Peyer's patch (tissue), 4 donors: ENCODE data around the gene PRICKLE1. TPM values are rescaled to one million over a fixed set of nuclear protein-coding genes. Genes with fewer than 3 reads are reported as not detected.

ENCODE experiments used
- DNase-seq, 3 donors: peaks; one replicate each; pipeline ENCODE4 v3.0.0-alpha.2; 2017 to 2019
- H3K27ac ChIP-seq, 4 donors: fragments of 200-600 bp; sonication (generic); one replicate each; pipeline ENCODE4 v1.5.1; 2016 to 2019
- H3K27me3 ChIP-seq, 2 donors: fragments of 200-600 bp; sonication (generic); one replicate each; pipeline ENCODE4 v1.5.1; 2019
- H3K36me3 ChIP-seq, 3 donors: fragments of 200-600 bp; sonication (generic); one replicate each; pipeline ENCODE4 v1.5.1; 2016 to 2019
- H3K4me1 ChIP-seq, 4 donors: fragments of 200-600 bp; sonication (generic); one replicate each; pipeline ENCODE4 v1.5.1; 2016 to 2019
- H3K4me3 ChIP-seq, 4 donors: fragments of 200-600 bp; sonication (generic); 1 replicate in 3 of 4; 2 replicates in 1 of 4; pipeline ENCODE4 v1.5.1; 2016 to 2019; ENCODE audit warnings: mild to moderate bottlenecking in 1 of 4
- H3K9me3 ChIP-seq, 4 donors: fragments of 200-600 bp; sonication (generic); one replicate each; pipeline ENCODE4 v1.5.1; 2016 to 2019; ENCODE audit warnings: mild to moderate bottlenecking in 1 of 4
- CTCF ChIP-seq, 6 experiments: fragments of 450-650 bp in 4 of 6; fragments of 200-600 bp in 2 of 6; sonication (generic) in 1 of 6; IDR thresholded peaks; one replicate each; pipeline ENCODE4 v1.5.1; 2017 to 2019; ENCODE audit warnings: antibody characterized with exemption in 6 of 6, mild to moderate bottlenecking in 3 of 6, moderate library complexity in 1 of 6
- POLR2A ChIP-seq, 2 donors: fragments of 450-650 bp; IDR thresholded peaks; one replicate each; pipeline ENCODE4 v1.5.1; 2017; ENCODE audit warnings: antibody characterized with exemption in 2 of 2, mild to moderate bottlenecking in 2 of 2, moderate library complexity in 2 of 2
- total RNA-seq, 4 donors: library from RNA; depleted of rRNA; stranded (reverse); fragments of >200 nt; gene quantifications; one replicate each; pipeline ENCODE4 v1.1.0, GENCODE V29; 2016

The PRICKLE1 gene
- total RNA-seq, 4 donors from 2014 or later = 0.53 to 12.6 (median 6.3) TPM

- no peak for TF ChIP-seq CTCF (IDR thresholded peaks at IDR 0.05)
- TF ChIP-seq POLR2A (IDR thresholded peaks at IDR 0.05) = no peak
- DNase-seq = no peak
- peaks cover 0 to 7% (median 0%) of the 10 kb centered on the region in 4 donors for H3K4me1 ChIP-seq
- H3K9me3 ChIP-seq = no peaks in the 10 kb centered on the region
- no peak overlapping the region for H3K27ac ChIP-seq
- H3K36me3 ChIP-seq = no peaks in the 10 kb centered on the region
- no peaks in the 10 kb centered on the region for H3K27me3 ChIP-seq
- no peak overlapping the region for H3K4me3 ChIP-seq
These were observed 115.2 kb downstream of the PRICKLE1 start for GRCh38 chr12:42474391-42474790.

GRCh38 chr12:42473561-42473960 is 116.0 kb downstream of the PRICKLE1 start:
- Histone ChIP-seq H3K4me3 (no peak overlapping the region), H3K27me3 (no peaks in the 10 kb centered on the region), H3K27ac (no peak overlapping the region), H3K36me3 (no peaks in the 10 kb centered on the region), H3K9me3 (no peaks in the 10 kb centered on the region), H3K4me1 (peaks cover 0 to 7% (median 0%) of the 10 kb centered on the region in 4 donors)
- DNase-seq = no peak
- TF ChIP-seq CTCF (IDR thresholded peaks at IDR 0.05) = no peak

- Histone ChIP-seq H3K36me3 (no peaks in the 10 kb centered on the region), H3K27ac (no peak overlapping the region), H3K4me1 (peaks cover 0 to 7% (median 0%) of the 10 kb centered on the region in 4 donors), H3K4me3 (no peak overlapping the region), H3K27me3 (no peaks in the 10 kb centered on the region), H3K9me3 (no peaks in the 10 kb centered on the region)
- TF ChIP-seq POLR2A (IDR thresholded peaks at IDR 0.05) (no peak), CTCF (IDR thresholded peaks at IDR 0.05) (no peak)
- DNase-seq = no peak
These were observed 116.4 kb downstream of the PRICKLE1 start for GRCh38 chr12:42473130-42473529.

GRCh38 chr12:42472376-42472775 is 117.2 kb downstream of the PRICKLE1 start:
- no peak for TF ChIP-seq POLR2A (IDR thresholded peaks at IDR 0.05)
- TF ChIP-seq CTCF (IDR thresholded peaks at IDR 0.05) = no peak
- Histone ChIP-seq H3K27ac (no peak overlapping the region), H3K4me1 (peaks cover 0 to 7% (median 0%) of the 10 kb centered on the region in 4 donors), H3K27me3 (no peaks in the 10 kb centered on the region), H3K36me3 (no peaks in the 10 kb centered on the region), H3K4me3 (no peak overlapping the region), H3K9me3 (no peaks in the 10 kb centered on the region)
- no peak for DNase-seq

GRCh38 chr12:42469355-42470175 is 120.0 kb downstream of the PRICKLE1 start:
- H3K27me3 ChIP-seq = no peaks in the 10 kb centered on the region
- peak in 2 of 3 donors; percentile 58 for DNase-seq
- H3K4me1 ChIP-seq = peaks cover 0 to 7% (median 0%) of the 10 kb centered on the region in 4 donors
- TF ChIP-seq POLR2A (IDR thresholded peaks at IDR 0.05) = no peak
- TF ChIP-seq CTCF (IDR thresholded peaks at IDR 0.05) = no peak
- no peaks in the 10 kb centered on the region for H3K36me3 ChIP-seq
- H3K9me3 ChIP-seq = no peaks in the 10 kb centered on the region
- no peak overlapping the region for H3K4me3 ChIP-seq
- H3K27ac ChIP-seq = peak overlapping the region in 2 of 4 donors; percentile 0 to 74
